ENCODE results near the gene KANK2.

DNA sequence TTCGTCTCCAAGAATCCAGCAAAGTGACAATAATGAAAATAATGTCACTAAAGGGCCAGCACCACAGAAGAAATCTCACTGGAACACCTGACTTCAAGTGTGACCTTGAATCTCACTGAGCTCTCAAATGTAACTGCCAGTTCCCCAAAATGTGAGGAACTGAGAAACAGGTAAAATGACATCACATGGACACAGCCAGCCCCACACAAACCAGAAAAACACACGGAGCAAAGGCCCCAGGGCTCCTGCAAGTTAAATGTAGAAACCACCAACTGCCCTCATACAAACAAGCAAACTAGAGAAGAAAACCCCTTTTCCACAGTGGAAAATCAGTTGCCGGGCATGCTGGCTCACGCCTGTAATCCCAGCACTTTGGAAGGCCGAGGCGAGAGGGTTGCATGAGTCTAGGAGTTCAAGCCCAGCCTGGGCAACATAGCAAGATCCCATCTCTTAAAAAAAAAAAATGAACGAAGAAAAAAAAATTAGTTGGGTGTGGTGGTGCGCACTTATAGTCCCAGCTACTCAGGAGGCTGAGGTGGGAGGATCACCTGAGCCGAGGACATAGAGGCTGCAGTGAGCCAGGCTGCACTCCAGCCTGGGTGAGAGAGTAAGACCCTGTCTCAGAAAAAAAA is 8.7 kb upstream of the KANK2 start:
- TF ChIP-seq POLR2AphosphoS5 (IDR thresholded peaks at IDR 0.05) (no peak), POLR2A (IDR thresholded peaks at IDR 0.05) (no peak)
- TF ChIP-seq, protein P1, sequence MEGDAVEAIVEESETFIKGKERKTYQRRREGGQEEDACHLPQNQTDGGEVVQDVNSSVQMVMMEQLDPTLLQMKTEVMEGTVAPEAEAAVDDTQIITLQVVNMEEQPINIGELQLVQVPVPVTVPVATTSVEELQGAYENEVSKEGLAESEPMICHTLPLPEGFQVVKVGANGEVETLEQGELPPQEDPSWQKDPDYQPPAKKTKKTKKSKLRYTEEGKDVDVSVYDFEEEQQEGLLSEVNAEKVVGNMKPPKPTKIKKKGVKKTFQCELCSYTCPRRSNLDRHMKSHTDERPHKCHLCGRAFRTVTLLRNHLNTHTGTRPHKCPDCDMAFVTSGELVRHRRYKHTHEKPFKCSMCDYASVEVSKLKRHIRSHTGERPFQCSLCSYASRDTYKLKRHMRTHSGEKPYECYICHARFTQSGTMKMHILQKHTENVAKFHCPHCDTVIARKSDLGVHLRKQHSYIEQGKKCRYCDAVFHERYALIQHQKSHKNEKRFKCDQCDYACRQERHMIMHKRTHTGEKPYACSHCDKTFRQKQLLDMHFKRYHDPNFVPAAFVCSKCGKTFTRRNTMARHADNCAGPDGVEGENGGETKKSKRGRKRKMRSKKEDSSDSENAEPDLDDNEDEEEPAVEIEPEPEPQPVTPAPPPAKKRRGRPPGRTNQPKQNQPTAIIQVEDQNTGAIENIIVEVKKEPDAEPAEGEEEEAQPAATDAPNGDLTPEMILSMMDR (IDR thresholded peaks at IDR 0.05), result no peak

Data from suprapubic skin (tissue), 4 donors.